ENCODE results near the gene ERC2. TPM values are rescaled to one million over a fixed set of nuclear protein-coding genes. Genes with fewer than 3 reads are reported as not detected.

ERC2 gene
- total and polyA plus RNA-seq, 2 donors (not counting 3 experiments of a cell fraction or from before 2014, with no cell fraction given), result 5.6 to 15.5 TPM

DNA sequence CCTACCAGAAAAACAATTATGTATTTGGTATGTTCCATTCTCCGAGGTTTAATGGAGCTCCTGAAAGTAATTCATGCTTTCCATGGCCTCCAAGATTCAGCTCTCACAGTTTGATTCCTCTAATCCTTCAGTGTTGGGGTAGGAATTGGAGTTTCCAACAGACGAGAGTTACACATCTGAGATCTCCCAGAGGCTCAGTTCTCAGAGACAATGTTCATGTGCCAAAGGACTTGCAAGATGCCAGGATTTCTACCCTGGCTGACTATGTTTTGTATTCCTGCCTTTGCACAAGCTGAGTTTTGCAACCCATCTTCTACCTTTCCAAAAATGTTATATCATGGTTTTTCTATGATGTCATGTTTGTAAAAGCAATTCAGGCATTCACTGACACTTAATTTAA is 322.9 kb downstream of the ERC2 start:
- TF ChIP-seq JUN (IDR thresholded peaks at IDR 0.05; ENCODE audit: borderline replicate concordance, insufficient read depth, insufficient read length, low read depth) (no peak), POLR2A (IDR thresholded peaks at IDR 0.05; ENCODE audit: low read depth, low read length) (no peak), EZH2 (IDR thresholded peaks at IDR 0.05; ENCODE audit: borderline replicate concordance, low read depth, low read length, severe bottlenecking) (no peak), GATA2 (IDR thresholded peaks at IDR 0.05; ENCODE audit: insufficient read depth, insufficient read length, low read depth, low read length) (no peak), POLR2AphosphoS5 (IDR thresholded peaks at IDR 0.05; ENCODE audit: insufficient read depth, low read depth, low read length) (no peak), FOS (IDR thresholded peaks at IDR 0.05; ENCODE audit: borderline replicate concordance, insufficient read depth, low read length) (no peak), MYC (IDR thresholded peaks at IDR 0.05; ENCODE audit: low read depth, low read length) (no peak)
- TF ChIP-seq, protein P1, sequence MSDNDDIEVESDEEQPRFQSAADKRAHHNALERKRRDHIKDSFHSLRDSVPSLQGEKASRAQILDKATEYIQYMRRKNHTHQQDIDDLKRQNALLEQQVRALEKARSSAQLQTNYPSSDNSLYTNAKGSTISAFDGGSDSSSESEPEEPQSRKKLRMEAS (IDR thresholded peaks at IDR 0.05; ENCODE audit: insufficient read depth, insufficient read length), result no peak
- TF ChIP-seq, protein P2, sequence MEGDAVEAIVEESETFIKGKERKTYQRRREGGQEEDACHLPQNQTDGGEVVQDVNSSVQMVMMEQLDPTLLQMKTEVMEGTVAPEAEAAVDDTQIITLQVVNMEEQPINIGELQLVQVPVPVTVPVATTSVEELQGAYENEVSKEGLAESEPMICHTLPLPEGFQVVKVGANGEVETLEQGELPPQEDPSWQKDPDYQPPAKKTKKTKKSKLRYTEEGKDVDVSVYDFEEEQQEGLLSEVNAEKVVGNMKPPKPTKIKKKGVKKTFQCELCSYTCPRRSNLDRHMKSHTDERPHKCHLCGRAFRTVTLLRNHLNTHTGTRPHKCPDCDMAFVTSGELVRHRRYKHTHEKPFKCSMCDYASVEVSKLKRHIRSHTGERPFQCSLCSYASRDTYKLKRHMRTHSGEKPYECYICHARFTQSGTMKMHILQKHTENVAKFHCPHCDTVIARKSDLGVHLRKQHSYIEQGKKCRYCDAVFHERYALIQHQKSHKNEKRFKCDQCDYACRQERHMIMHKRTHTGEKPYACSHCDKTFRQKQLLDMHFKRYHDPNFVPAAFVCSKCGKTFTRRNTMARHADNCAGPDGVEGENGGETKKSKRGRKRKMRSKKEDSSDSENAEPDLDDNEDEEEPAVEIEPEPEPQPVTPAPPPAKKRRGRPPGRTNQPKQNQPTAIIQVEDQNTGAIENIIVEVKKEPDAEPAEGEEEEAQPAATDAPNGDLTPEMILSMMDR (IDR thresholded peaks at IDR 0.05; ENCODE audit: extremely low read depth in 1 of 2, insufficient read depth in 1 of 2, low read depth in 1 of 2, low read length in 2 of 2), result no peak
- DNase-seq (ENCODE audit: low read depth, low spot score) (no peak), FAIRE-seq (no peak)
- H4K20me1 ChIP-seq (replicated peaks; ENCODE audit: control insufficient read depth, extremely low read depth, insufficient read depth, low read length), result no peaks in the 10 kb centered on the region
- no peaks in the 10 kb centered on the region for H3K27me3 ChIP-seq (ENCODE audit: control insufficient read depth in 2 of 2, insufficient read depth in 2 of 2, low read length in 2 of 2)
- H3K36me3 ChIP-seq (ENCODE audit: control insufficient read depth in 2 of 2, extremely low read depth in 1 of 2, insufficient read depth in 2 of 2, low read length in 2 of 2), result no peaks in the 10 kb centered on the region
- dilution Hi-C loops (cut with MboI; ENCODE audit: extremely low pct_ligation_motif_present, low sequenced_read_pairs) (no loop called here), intact Hi-C loops (cut with micrococcal nuclease) (no loop called here)
- H3K4me2 ChIP-seq (ENCODE audit: insufficient read depth, low read length), result no peak overlapping the region
- ChIA-PET CTCF (no interaction called here), POLR2A (no interaction called here)
- H3K4me1 ChIP-seq (ENCODE audit: control insufficient read depth, extremely low read depth, insufficient read depth, low read length), result no peaks in the 10 kb centered on the region
- H3K9ac ChIP-seq (replicated peaks; ENCODE audit: extremely low read depth, insufficient read depth, low read length), result no peak overlapping the region
- no TSS peak for BruUV-seq (replicated peaks)
- H3K79me2 ChIP-seq (ENCODE audit: control insufficient read depth, insufficient read depth, low read length), result no peaks in the 10 kb centered on the region
- H3K9me3 ChIP-seq (replicated peaks; ENCODE audit: control insufficient read depth, insufficient read depth, low read length), result no peaks in the 10 kb centered on the region
- no peak overlapping the region for H2AFZ ChIP-seq (ENCODE audit: low read depth, low read length)
- H3K4me3 ChIP-seq (replicated peaks in 1 of 3; ENCODE audit: insufficient read depth in 1 of 3, low read depth in 1 of 3, low read length in 3 of 3), result no peak overlapping the region
- H3K27ac ChIP-seq (ENCODE audit: insufficient read depth, low read depth, low read length), result no peak overlapping the region
- no peaks in the 10 kb centered on the region for H3K9me1 ChIP-seq (replicated peaks; ENCODE audit: control insufficient read depth, extremely low read depth, insufficient read depth, low read length)
